ENCODE data around the gene DLK1.

DNA sequence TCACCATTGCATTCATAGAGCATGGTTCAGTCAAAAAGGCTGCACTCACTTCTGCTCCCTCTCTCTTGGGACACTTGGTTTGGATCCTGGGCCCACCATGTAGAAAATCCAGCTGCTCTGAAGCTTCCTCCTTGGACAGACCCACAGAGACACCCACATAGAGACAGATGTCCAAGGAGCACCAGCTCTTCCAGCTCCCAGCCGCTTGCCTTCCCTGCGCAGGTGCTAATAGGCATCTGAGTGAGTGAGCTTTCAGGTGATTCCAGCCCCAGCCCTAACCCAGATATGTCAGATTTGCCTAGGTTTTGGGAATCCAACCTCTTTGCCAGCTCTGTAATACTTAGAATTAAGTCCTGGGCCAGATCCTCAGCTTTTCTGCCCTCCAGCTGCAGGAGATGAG is 38.6 kb downstream of the DLK1 start:
- TF ChIP-seq, protein P1, sequence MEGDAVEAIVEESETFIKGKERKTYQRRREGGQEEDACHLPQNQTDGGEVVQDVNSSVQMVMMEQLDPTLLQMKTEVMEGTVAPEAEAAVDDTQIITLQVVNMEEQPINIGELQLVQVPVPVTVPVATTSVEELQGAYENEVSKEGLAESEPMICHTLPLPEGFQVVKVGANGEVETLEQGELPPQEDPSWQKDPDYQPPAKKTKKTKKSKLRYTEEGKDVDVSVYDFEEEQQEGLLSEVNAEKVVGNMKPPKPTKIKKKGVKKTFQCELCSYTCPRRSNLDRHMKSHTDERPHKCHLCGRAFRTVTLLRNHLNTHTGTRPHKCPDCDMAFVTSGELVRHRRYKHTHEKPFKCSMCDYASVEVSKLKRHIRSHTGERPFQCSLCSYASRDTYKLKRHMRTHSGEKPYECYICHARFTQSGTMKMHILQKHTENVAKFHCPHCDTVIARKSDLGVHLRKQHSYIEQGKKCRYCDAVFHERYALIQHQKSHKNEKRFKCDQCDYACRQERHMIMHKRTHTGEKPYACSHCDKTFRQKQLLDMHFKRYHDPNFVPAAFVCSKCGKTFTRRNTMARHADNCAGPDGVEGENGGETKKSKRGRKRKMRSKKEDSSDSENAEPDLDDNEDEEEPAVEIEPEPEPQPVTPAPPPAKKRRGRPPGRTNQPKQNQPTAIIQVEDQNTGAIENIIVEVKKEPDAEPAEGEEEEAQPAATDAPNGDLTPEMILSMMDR (conservative IDR thresholded peaks at IDR 0.05; ENCODE audit: low read depth, low read length): no peak
- TF ChIP-seq POLR2A (IDR thresholded peaks at IDR 0.05; ENCODE audit: low read depth, low read length) (no peak), FOS (IDR thresholded peaks at IDR 0.05; ENCODE audit: low read depth, low read length) (no peak), RAD21 (IDR thresholded peaks at IDR 0.05; ENCODE audit: low read length) (no peak), CEBPB (IDR thresholded peaks at IDR 0.05; ENCODE audit: low read depth, low read length) (no peak), MXI1 (IDR thresholded peaks at IDR 0.05; ENCODE audit: borderline replicate concordance, low read depth, low read length) (no peak), BHLHE40 (IDR thresholded peaks at IDR 0.05; ENCODE audit: low read depth, low read length) (no peak), RCOR1 (IDR thresholded peaks at IDR 0.05; ENCODE audit: insufficient replicate concordance, low read length) (no peak), SMC3 (IDR thresholded peaks at IDR 0.05; ENCODE audit: low read depth, low read length) (no peak), CHD1 (IDR thresholded peaks at IDR 0.05; ENCODE audit: low read depth, low read length) (no peak)
- TF ChIP-seq, protein P2, sequence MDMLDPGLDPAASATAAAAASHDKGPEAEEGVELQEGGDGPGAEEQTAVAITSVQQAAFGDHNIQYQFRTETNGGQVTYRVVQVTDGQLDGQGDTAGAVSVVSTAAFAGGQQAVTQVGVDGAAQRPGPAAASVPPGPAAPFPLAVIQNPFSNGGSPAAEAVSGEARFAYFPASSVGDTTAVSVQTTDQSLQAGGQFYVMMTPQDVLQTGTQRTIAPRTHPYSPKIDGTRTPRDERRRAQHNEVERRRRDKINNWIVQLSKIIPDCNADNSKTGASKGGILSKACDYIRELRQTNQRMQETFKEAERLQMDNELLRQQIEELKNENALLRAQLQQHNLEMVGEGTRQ (IDR thresholded peaks at IDR 0.05; ENCODE audit: low read depth, low read length): no peak
